ENCODE data around the gene COL9A1. TPM values are rescaled to one million over a fixed set of nuclear protein-coding genes. Genes with fewer than 3 reads are reported as not detected.

Gene COL9A1
- total and polyA plus RNA-seq, 9 of the 15 experiments (the other 6 are each of a cell fraction or from before 2014, with no cell fraction given) = 0.01 to 0.13 (median 0.06) TPM; not detected in 1

- no peak for TF ChIP-seq SIRT6 (IDR thresholded peaks at IDR 0.05; ENCODE audit: low read depth, low read length)
Observed at GRCh38 chr6:70216767-70217166, 86.1 kb downstream of the COL9A1 start (continued).

GRCh38 chr6:70215460-70216108 lies 87.3 kb downstream of the COL9A1 start:
- no peaks in the 10 kb centered on the region for H4K20me1 ChIP-seq (replicated peaks; ENCODE audit: control insufficient read depth, insufficient read depth, low read length)
- ChIA-PET CTCF (ENCODE audit: low intra/inter-chr PET ratio) (no interaction called here), POLR2A (interaction anchor here (1.0 kb wide), 2 partner anchors 11 to 15 kb away, joined by 3 to 4 read pairs; no protein-coding TSS in a partner anchor)
- WGBS (ENCODE audit: insufficient coverage, low coverage, missing lambda C conversion rate) = 10% methylated on average over 4 of the region's 4 CpGs
- no peak overlapping the region for H3K9ac ChIP-seq (ENCODE audit: insufficient read depth in 1 of 2, low read depth in 2 of 2, low read length in 2 of 2)
- intact Hi-C loops (cut with micrococcal nuclease) (no loop called here), in situ Hi-C loops (cut with MboI) (no loop called here)
- no peaks in the 10 kb centered on the region for H3K9me3 ChIP-seq (replicated peaks; ENCODE audit: control insufficient read depth, insufficient read depth, low read depth, low read length)
- no peak overlapping the region for H3K27ac ChIP-seq (ENCODE audit: extremely low read depth, low read depth, low read length)
- no peak overlapping the region for H3K4me3 ChIP-seq
- no peaks in the 10 kb centered on the region for H3K4me1 ChIP-seq (replicated peaks in 1 of 2; ENCODE audit: control insufficient read depth in 2 of 2, insufficient read depth in 2 of 2, low read length in 2 of 2)
- ATAC-seq (no peak), DNase-seq (ENCODE audit: extremely low read depth in 1 of 4, low spot score in 3 of 4) (no peak), FAIRE-seq (no peak)
- BruUV-seq (replicated peaks) = no TSS peak
- H3K79me2 ChIP-seq (ENCODE audit: control insufficient read depth, insufficient read depth, low read length) = no peaks in the 10 kb centered on the region
- no peak overlapping the region for H2AFZ ChIP-seq (ENCODE audit: low read depth, low read length)
- H3K36me3 ChIP-seq (ENCODE audit: control insufficient read depth, insufficient read depth, low read length) = no peaks in the 10 kb centered on the region
- no peak overlapping the region for H3K4me2 ChIP-seq (ENCODE audit: insufficient read depth, low read length)
- peaks cover 0 to 5% of the 10 kb centered on the region in 2 experiments; a peak in 2 of 5 replicates for H3K27me3 ChIP-seq (ENCODE audit: control insufficient read depth in 2 of 2, insufficient read depth in 2 of 2, low read length in 2 of 2)
- H3K9me1 ChIP-seq (ENCODE audit: control insufficient read depth, insufficient read depth, low read length) = no peaks in the 10 kb centered on the region
- TF ChIP-seq COPS2 (conservative IDR thresholded peaks at IDR 0.05) = no peak
- no peak for TF ChIP-seq ARID3A (IDR thresholded peaks at IDR 0.05; ENCODE audit: borderline replicate concordance, low read depth, low read length)
- no peak for TF ChIP-seq JUND (IDR thresholded peaks at IDR 0.05; ENCODE audit: borderline replicate concordance, low read depth, low read length)
- no peak for TF ChIP-seq JUND (tag; IDR thresholded peaks at IDR 0.05; ENCODE audit: borderline replicate concordance, low read depth, low read length)
- TF ChIP-seq ETS1 (conservative IDR thresholded peaks at IDR 0.05; ENCODE audit: control insufficient read depth, low read depth, low read length) = no peak
- no peak for TF ChIP-seq NFIC (IDR thresholded peaks at IDR 0.05)
- no peak for TF ChIP-seq ZFPM2 (CRISPR knock-in tag; IDR thresholded peaks at IDR 0.05)
- no peak for TF ChIP-seq BRF1 (IDR thresholded peaks at IDR 0.05; ENCODE audit: borderline replicate concordance, extremely low read depth, insufficient read length)
- TF ChIP-seq ZBTB26 (CRISPR knock-in tag; IDR thresholded peaks at IDR 0.05) = no peak
- no peak for TF ChIP-seq E4F1 (CRISPR knock-in tag; IDR thresholded peaks at IDR 0.05; ENCODE audit: borderline replicate concordance)
- no peak for TF ChIP-seq EZH2 (IDR thresholded peaks at IDR 0.05; ENCODE audit: borderline replicate concordance, low read depth, low read length)
- no peak for TF ChIP-seq THAP7 (CRISPR knock-in tag; IDR thresholded peaks at IDR 0.05)

All from K562 (cell line).